Vagina (tissue), 2 donors: Measurements from ENCODE around the gene ZNF586.
"Not testable (repeated sequence)": the region's sequence is repeated elsewhere in the genome, so short reads cannot be mapped to it uniquely, and the experiment has no call there.

Experiments used
- POLR2A ChIP-seq, 2 donors: fragments of 450-650 bp; IDR thresholded peaks; one replicate each; pipeline ENCODE4 v1.6.1; 2017; ENCODE audit warnings: antibody characterized with exemption in 2 of 2, mild to moderate bottlenecking in 2 of 2, moderate library complexity in 2 of 2
- POLR2AphosphoS5 ChIP-seq, 2 donors: sonication (generic); formaldehyde crosslinking; IDR thresholded peaks; one replicate each; pipeline ENCODE4 v1.9.0; 2017; ENCODE audit warnings: antibody characterized with exemption in 2 of 2, mild to moderate bottlenecking in 2 of 2, low read depth in 1 of 2; ENCODE audit not compliant: insufficient read depth in 1 of 2
- TF ChIP-seq, protein P1 (sequence below), 3 experiments: fragments of 450-650 bp in 2 of 3; fragments of 200-600 bp in 1 of 3; sonication (generic) in 1 of 3; IDR thresholded peaks; one replicate each; pipeline ENCODE4 v1.5.1; 2017 to 2019; ENCODE audit warnings: antibody characterized with exemption in 3 of 3, mild to moderate bottlenecking in 2 of 3, moderate library complexity in 2 of 3

DNA sequence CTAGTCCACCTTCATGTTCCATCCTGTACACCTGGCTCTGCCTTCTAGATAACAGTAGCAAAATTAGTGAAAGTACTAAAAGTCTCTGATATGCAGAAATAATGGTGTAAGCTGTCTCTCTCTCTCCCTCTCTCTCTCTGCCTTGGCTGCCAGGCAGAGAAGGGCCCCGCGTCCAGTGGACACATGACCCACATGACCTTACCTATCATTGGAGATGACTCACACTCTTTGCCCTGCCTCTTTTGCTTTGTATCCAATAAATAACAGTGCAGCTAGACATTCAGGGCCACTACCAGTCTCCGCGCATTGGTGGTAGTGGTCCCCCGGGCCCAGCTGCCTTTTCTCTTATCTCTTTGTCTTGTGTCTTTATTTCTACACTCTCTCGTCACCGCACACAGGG lies 30.7 kb upstream of the ZNF586 start:
- TF ChIP-seq, protein P1, sequence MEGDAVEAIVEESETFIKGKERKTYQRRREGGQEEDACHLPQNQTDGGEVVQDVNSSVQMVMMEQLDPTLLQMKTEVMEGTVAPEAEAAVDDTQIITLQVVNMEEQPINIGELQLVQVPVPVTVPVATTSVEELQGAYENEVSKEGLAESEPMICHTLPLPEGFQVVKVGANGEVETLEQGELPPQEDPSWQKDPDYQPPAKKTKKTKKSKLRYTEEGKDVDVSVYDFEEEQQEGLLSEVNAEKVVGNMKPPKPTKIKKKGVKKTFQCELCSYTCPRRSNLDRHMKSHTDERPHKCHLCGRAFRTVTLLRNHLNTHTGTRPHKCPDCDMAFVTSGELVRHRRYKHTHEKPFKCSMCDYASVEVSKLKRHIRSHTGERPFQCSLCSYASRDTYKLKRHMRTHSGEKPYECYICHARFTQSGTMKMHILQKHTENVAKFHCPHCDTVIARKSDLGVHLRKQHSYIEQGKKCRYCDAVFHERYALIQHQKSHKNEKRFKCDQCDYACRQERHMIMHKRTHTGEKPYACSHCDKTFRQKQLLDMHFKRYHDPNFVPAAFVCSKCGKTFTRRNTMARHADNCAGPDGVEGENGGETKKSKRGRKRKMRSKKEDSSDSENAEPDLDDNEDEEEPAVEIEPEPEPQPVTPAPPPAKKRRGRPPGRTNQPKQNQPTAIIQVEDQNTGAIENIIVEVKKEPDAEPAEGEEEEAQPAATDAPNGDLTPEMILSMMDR (IDR thresholded peaks at IDR 0.05) = not testable (repeated sequence)
- not testable (repeated sequence) for TF ChIP-seq POLR2A (IDR thresholded peaks at IDR 0.05); POLR2AphosphoS5 (IDR thresholded peaks at IDR 0.05; ENCODE audit: insufficient read depth in 1 of 2, low read depth in 1 of 2)
